Measurements from ENCODE around the gene MTUS2. TPM values are rescaled to one million over a fixed set of nuclear protein-coding genes. Genes with fewer than 3 reads are reported as not detected.

The MTUS2 gene
- total RNA-seq, 1 donor from 2014 or later = not detected

DNA sequence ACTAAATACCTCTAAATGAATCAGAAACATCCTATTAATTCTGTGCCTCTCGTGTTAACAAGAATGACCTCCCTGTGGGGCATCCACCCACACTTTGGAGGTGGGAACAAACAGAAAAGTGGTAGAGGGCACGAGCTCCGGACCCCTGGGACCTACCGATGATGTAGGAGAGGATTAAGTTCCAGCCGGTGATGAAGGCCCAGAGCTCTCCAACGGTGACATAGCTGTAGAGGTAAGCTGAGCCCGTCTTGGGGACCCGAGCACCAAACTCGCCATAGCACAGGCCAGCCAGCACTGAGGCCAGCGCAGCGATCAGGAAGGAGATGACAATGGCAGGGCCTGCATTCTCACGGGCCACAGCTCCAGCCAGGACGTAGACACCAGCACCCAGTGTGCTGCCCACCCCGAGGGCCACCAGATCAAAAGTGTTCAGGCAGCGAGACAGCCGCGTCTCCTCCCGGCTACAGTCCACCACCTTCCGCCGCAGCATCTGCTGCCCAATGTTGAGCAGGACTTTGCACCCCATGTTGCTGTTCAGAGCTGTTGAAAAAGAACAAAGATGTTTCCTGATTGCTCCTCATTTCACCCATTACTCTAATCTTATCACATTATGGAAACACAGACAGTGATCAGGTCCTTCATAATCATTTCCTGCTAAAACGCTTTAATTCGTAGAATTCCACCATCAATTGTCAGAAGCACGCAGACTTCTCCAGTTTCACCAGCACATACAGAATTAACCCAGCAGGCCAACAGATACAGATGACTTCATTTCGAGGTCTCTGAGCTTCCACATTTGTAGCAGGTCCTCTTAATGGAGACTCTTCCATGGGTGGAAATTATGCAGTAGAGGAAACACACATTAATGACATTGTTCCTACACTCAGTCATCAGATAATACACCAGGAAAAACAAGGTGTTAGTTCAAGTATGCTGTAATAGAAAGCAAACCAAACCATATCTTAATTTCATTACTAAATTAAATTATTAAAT, 715.8 kb downstream of the MTUS2 start:
- Histone ChIP-seq H3K27me3 (ENCODE audit: control insufficient read depth, insufficient read depth, low read length) (no peaks in the 10 kb centered on the region), H3K36me3 (ENCODE audit: control insufficient read depth, insufficient read depth, low read length) (peaks cover 34% of the 10 kb centered on the region), H3K4me3 (ENCODE audit: low read depth, low read length) (no peak overlapping the region)
- TF ChIP-seq CTCF (IDR thresholded peaks at IDR 0.05; ENCODE audit: insufficient read depth, low read length, severe bottlenecking) = no peak
- no peak for FAIRE-seq
- DNase-seq (ENCODE audit: low read depth) = no peak

GRCh38 chr13:29536853-29537252, 716.7 kb downstream of the MTUS2 start:
- no peaks in the 10 kb centered on the region for H3K27me3 ChIP-seq (ENCODE audit: control insufficient read depth, insufficient read depth, low read length)
- H3K36me3 ChIP-seq (ENCODE audit: control insufficient read depth, insufficient read depth, low read length) = peaks cover 30% of the 10 kb centered on the region
- no peak for TF ChIP-seq CTCF (IDR thresholded peaks at IDR 0.05; ENCODE audit: insufficient read depth, low read length, severe bottlenecking)
- FAIRE-seq (no peak), DNase-seq (ENCODE audit: low read depth) (no peak)
- H3K4me3 ChIP-seq (ENCODE audit: low read depth, low read length) = no peak overlapping the region

DNA sequence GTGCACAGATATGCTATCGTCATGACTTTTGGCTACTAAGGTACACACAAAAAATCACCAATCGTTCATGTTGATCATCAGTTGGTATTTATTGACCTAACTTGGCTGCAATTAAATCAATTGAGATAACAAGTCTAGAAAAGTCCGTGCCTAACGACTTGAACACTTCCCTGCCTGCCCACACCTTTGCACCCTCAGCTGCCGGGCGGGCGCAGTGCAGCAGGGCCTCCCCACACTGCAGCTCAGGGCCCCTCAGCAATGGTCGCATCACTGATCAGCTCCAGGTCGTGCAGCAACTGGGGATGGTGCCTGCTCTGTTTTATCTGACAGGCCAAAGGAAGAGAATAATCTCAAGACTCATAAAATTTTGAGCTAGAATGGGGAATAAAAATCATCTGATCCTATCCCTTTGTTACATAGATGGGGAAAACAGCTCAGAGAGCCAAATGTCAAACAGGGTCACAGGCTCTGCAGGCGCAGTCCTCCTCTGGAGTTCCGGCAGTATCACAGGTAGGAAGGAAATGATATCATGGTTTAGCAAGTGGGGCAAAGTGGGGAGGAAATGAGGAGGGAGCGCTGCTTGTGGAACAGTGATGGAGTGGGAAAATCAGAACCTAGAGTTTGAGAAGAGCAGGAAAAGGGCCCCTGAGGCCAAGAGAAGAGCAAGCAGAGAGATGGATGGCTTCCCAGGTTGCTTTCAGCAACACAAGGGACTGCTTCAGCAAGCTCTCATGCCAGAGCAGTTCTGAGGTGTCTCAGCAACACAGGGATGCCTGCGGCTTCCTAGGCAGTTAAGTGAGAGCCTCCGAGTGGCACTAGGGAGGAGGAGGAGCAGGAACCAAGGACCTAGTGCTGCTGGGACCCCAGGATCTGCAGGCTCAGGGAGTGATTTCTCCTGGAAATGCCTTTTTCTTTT, 717.9 kb downstream of the MTUS2 start:
- Histone ChIP-seq H3K36me3 (ENCODE audit: control insufficient read depth, insufficient read depth, low read length) (peaks cover 22% of the 10 kb centered on the region), H3K4me3 (ENCODE audit: low read depth, low read length) (no peak overlapping the region), H3K27me3 (ENCODE audit: control insufficient read depth, insufficient read depth, low read length) (no peaks in the 10 kb centered on the region)
- FAIRE-seq (no peak), DNase-seq (ENCODE audit: low read depth) (no peak)
- TF ChIP-seq CTCF (IDR thresholded peaks at IDR 0.05; ENCODE audit: insufficient read depth, low read length, severe bottlenecking) = no peak

GRCh38 chr13:29538652-29539040, 718.5 kb downstream of the MTUS2 start:
- Histone ChIP-seq H3K36me3 (ENCODE audit: control insufficient read depth, insufficient read depth, low read length) (peaks cover 17% of the 10 kb centered on the region), H3K4me3 (ENCODE audit: low read depth, low read length) (no peak overlapping the region), H3K27me3 (ENCODE audit: control insufficient read depth, insufficient read depth, low read length) (no peaks in the 10 kb centered on the region)
- DNase-seq (ENCODE audit: low read depth) (no peak), FAIRE-seq (no peak)
- no peak for TF ChIP-seq CTCF (IDR thresholded peaks at IDR 0.05; ENCODE audit: insufficient read depth, low read length, severe bottlenecking)

GRCh38 chr13:29539856-29540255, 719.7 kb downstream of the MTUS2 start:
- FAIRE-seq (no peak), DNase-seq (ENCODE audit: low read depth) (peak; percentile 33)
- no peak for TF ChIP-seq CTCF (IDR thresholded peaks at IDR 0.05; ENCODE audit: insufficient read depth, low read length, severe bottlenecking)
- Histone ChIP-seq H3K36me3 (ENCODE audit: control insufficient read depth, insufficient read depth, low read length) (peaks cover 14% of the 10 kb centered on the region), H3K27me3 (ENCODE audit: control insufficient read depth, insufficient read depth, low read length) (no peaks in the 10 kb centered on the region), H3K4me3 (ENCODE audit: low read depth, low read length) (no peak overlapping the region)

Data from bronchial epithelial cell (primary cell).